Spleen (tissue), 7 donors: Measurements from ENCODE around the gene NUTM2D.
"Not testable (repeated sequence)": the region's sequence is repeated elsewhere in the genome, so short reads cannot be mapped to it uniquely, and the experiment has no call there.

Experiments used
- POLR2A ChIP-seq, 3 donors: fragments of 450-650 bp; IDR thresholded peaks; one replicate each; pipeline ENCODE4 v1.5.1; 2017; ENCODE audit warnings: antibody characterized with exemption in 3 of 3, mild to moderate bottlenecking in 1 of 3
- POLR2AphosphoS5 ChIP-seq, 3 donors: sonication (generic); formaldehyde crosslinking; IDR thresholded peaks; one replicate each; pipeline ENCODE4 v1.5.1; 2017; ENCODE audit warnings: antibody characterized with exemption in 3 of 3
- TF ChIP-seq, protein P1 (sequence below), 11 experiments: fragments of 200-600 bp in 7 of 11; fragments of 450-650 bp in 4 of 11; sonication (generic) in 4 of 11; IDR thresholded peaks in 8 of 11; conservative IDR thresholded peaks in 3 of 11; 1 replicate in 7 of 11; 2 replicates in 4 of 11; pipeline versions ENCODE4 v1.4.0 to v1.8.0; 2016 to 2021; ENCODE audit warnings: antibody characterized with exemption in 11 of 11, inconsistent platforms in 4 of 11, mild to moderate bottlenecking in 1 of 11
- donor health status: DM: no; HTN: no; CAD: no; lungs with moderate emphysema.
- donor health status: DM: no; HTN: no; CAD: no.
- donor health status: DM: no; HTN: no; CAD: no.

GRCh38 chr10:87340411-87340810, 17.1 kb upstream of the NUTM2D start:
- TF ChIP-seq, protein P1, sequence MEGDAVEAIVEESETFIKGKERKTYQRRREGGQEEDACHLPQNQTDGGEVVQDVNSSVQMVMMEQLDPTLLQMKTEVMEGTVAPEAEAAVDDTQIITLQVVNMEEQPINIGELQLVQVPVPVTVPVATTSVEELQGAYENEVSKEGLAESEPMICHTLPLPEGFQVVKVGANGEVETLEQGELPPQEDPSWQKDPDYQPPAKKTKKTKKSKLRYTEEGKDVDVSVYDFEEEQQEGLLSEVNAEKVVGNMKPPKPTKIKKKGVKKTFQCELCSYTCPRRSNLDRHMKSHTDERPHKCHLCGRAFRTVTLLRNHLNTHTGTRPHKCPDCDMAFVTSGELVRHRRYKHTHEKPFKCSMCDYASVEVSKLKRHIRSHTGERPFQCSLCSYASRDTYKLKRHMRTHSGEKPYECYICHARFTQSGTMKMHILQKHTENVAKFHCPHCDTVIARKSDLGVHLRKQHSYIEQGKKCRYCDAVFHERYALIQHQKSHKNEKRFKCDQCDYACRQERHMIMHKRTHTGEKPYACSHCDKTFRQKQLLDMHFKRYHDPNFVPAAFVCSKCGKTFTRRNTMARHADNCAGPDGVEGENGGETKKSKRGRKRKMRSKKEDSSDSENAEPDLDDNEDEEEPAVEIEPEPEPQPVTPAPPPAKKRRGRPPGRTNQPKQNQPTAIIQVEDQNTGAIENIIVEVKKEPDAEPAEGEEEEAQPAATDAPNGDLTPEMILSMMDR (IDR thresholded peaks at IDR 0.05 in 8 of 11, conservative IDR thresholded peaks at IDR 0.05 in 3 of 11) = not testable (repeated sequence)
- not testable (repeated sequence) for TF ChIP-seq POLR2A, POLR2AphosphoS5 (IDR thresholded peaks at IDR 0.05)
